ENCODE results near the gene ATP5ME.

ATP5ME gene

GRCh38 chr4:623914-624566 lies 50.0 kb downstream of the ATP5ME start:
- no peak for DNase-seq (ENCODE audit: extremely low read depth in 1 of 2, low read depth in 1 of 2)

DNA sequence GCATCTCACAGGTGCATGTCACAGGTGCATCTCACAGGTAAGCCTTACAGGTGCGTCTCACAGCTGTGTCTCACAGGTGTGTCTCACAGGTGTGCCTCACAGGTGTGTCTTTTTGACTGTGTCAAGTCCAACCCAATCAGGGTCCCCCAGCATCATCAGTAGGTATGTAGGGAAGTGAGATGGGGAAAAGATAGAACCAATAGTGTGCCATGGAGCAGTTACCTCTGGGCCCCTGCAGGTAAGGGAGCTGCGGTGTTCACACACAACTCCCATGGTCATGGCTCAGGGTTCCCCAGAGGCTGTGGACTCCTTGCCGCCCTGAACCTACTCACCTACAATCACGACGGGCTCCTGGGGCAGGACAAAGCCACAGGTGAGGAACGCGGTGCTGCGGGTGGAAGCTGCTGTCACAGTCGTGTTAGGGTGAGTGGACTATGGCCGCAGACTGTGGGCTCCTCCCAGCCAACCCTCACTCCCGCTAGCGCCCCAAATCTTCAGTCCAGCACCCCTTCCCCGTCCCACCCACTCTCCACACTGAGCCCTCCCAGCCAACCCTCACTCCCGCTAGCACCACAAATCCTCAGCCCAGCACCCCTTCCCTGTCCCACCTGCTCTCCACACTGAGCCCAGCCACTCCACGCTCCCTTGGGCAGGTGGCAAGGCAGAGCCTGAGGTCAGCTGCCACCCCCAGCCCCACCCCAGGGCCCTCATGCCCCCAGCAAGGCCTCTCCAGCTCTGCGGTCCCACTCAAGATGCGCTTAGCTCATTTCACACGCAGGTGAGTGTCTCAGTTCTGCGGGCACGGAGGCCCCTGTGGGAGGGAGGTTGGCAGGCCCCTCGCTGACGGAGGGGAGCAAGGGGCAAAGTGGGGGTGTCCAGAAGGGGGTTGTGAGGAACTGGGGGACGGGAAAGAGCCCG lies 50.8 kb downstream of the ATP5ME start:
- DNase-seq (ENCODE audit: extremely low read depth in 1 of 2, low read depth in 1 of 2), result no peak
